HS-27A (cell line): ENCODE data around the gene SHISA9.
A peak's percentile ranks its signal among the peaks of the same experiment; 100 is the strongest.

Experiments used
- DNase-seq: peaks from one replicate; pipeline ENCODE4 v3.0.0-alpha.2; 2012; ENCODE audit warnings: low read depth, missing footprints

The SHISA9 gene

GRCh38 chr16:13120557-13120956 lies 219.2 kb downstream of the SHISA9 start:
- no peak for DNase-seq

GRCh38 chr16:13123991-13124390 lies 222.6 kb downstream of the SHISA9 start:
- no peak for DNase-seq

GRCh38 chr16:13127144-13127543 lies 225.7 kb downstream of the SHISA9 start:
- no peak for DNase-seq

- no peak for DNase-seq
Observed at GRCh38 chr16:13130586-13130985, 229.2 kb downstream of the SHISA9 start.

- DNase-seq = no peak
Observed at GRCh38 chr16:13134836-13135235, 233.4 kb downstream of the SHISA9 start.

GRCh38 chr16:13136901-13137300 lies 235.5 kb downstream of the SHISA9 start:
- no peak for DNase-seq

- peak; percentile 35 for DNase-seq
Observed at GRCh38 chr16:13138528-13138927, 237.1 kb downstream of the SHISA9 start.

- no peak for DNase-seq
Observed at GRCh38 chr16:13139661-13140241, 238.4 kb downstream of the SHISA9 start.

GRCh38 chr16:13143551-13143950 lies 242.2 kb downstream of the SHISA9 start:
- no peak for DNase-seq

- DNase-seq = no peak
Observed at GRCh38 chr16:13146829-13147228, 245.4 kb downstream of the SHISA9 start.

- DNase-seq = no peak
Observed at GRCh38 chr16:13148294-13148693, 246.9 kb downstream of the SHISA9 start.

- DNase-seq = no peak
Observed at GRCh38 chr16:13148836-13149235, 247.4 kb downstream of the SHISA9 start.

- no peak for DNase-seq
Observed at GRCh38 chr16:13150181-13150885, 248.9 kb downstream of the SHISA9 start.

GRCh38 chr16:13153696-13154095 lies 252.3 kb downstream of the SHISA9 start:
- no peak for DNase-seq

- DNase-seq = no peak
Observed at GRCh38 chr16:13154799-13155198, 253.4 kb downstream of the SHISA9 start.

- DNase-seq = no peak
Observed at GRCh38 chr16:13155377-13155776, 254.0 kb downstream of the SHISA9 start.

- DNase-seq = no peak
Observed at GRCh38 chr16:13155780-13156179, 254.4 kb downstream of the SHISA9 start.

- no peak for DNase-seq
Observed at GRCh38 chr16:13157082-13157481, 255.7 kb downstream of the SHISA9 start.

- no peak for DNase-seq
Observed at GRCh38 chr16:13158427-13158826, 257.0 kb downstream of the SHISA9 start.

- DNase-seq = no peak
Observed at GRCh38 chr16:13165024-13165423, 263.6 kb downstream of the SHISA9 start.

- DNase-seq = no peak
Observed at GRCh38 chr16:13168091-13168572, 266.7 kb downstream of the SHISA9 start.

GRCh38 chr16:13171313-13171712 lies 269.9 kb downstream of the SHISA9 start:
- no peak for DNase-seq

GRCh38 chr16:13176711-13177110 lies 275.3 kb downstream of the SHISA9 start:
- no peak for DNase-seq

GRCh38 chr16:13178318-13178717 lies 276.9 kb downstream of the SHISA9 start:
- no peak for DNase-seq
